Thyroid gland (tissue), 4 donors: ENCODE data around the gene MPP7. TPM values are rescaled to one million over a fixed set of nuclear protein-coding genes. Genes with fewer than 3 reads are reported as not detected.

Source experiments
- DNase-seq, 2 donors: peaks; one replicate each; pipeline ENCODE4 v3.0.0-alpha.2; 2019
- H3K27ac ChIP-seq, 3 donors: fragments of 200-600 bp; sonication (generic); 1 replicate in 2 of 3; 2 replicates in 1 of 3; pipeline ENCODE4 v1.5.1; 2016 to 2019; ENCODE audit warnings: mild to moderate bottlenecking in 1 of 3, moderate library complexity in 1 of 3
- H3K27me3 ChIP-seq: fragments of 200-600 bp; sonication (generic); one replicate; pipeline ENCODE4 v1.5.1; 2019
- H3K36me3 ChIP-seq, 2 donors: fragments of 200-600 bp; sonication (generic); one replicate each; pipeline ENCODE4 v1.5.1; 2016 to 2019
- H3K4me1 ChIP-seq, 2 donors: fragments of 200-600 bp; sonication (generic); one replicate each; pipeline ENCODE4 v1.5.1; 2017 to 2019
- H3K4me3 ChIP-seq, 3 donors: fragments of 200-600 bp; sonication (generic); replicated peaks in 1 of 3; 1 replicate in 2 of 3; 2 replicates in 1 of 3; pipeline ENCODE4 v1.5.1; 2016; ENCODE audit warnings: mild to moderate bottlenecking in 1 of 3
- H3K9me3 ChIP-seq: fragments of 200-600 bp; sonication (generic); one replicate; pipeline ENCODE4 v1.5.1; 2017
- CTCF ChIP-seq, 6 experiments: fragments of 200-600 bp in 3 of 6; fragments of 450-650 bp in 3 of 6; sonication (generic) in 3 of 6; IDR thresholded peaks; one replicate each; pipeline ENCODE4 v1.5.1; 2016 to 2019; ENCODE audit warnings: antibody characterized with exemption in 6 of 6, mild to moderate bottlenecking in 2 of 6, inconsistent platforms in 1 of 6, moderate library complexity in 1 of 6
- POLR2A ChIP-seq, 2 donors: fragments of 450-650 bp; IDR thresholded peaks; one replicate each; pipeline ENCODE4 v1.6.1; 2017; ENCODE audit warnings: antibody characterized with exemption in 2 of 2, mild to moderate bottlenecking in 2 of 2, moderate library complexity in 1 of 2
- WGBS, 2 donors: methylation state at CpG; one replicate each; pipeline ENCODE4 v1.1.5; 2017; 5-methylcytosine and 5-hydroxymethylcytosine counted together
- intact Hi-C: fragments of 100-400 bp; cut with DNase I; formaldehyde crosslinking; loops from one replicate; pipeline ENCODE4 v1.15.1; 2023
- total RNA-seq, 4 donors: library from RNA; depleted of rRNA; stranded (reverse); fragments of >200 nt; gene quantifications; one replicate each; pipeline ENCODE4 v1.2.3, GENCODE V29; 2016

The MPP7 gene
- total RNA-seq, 4 donors from 2014 or later, result 21.2 to 37.7 (median 26.6) TPM

GRCh38 chr10:28276384-28276783 lies 26.5 kb downstream of the MPP7 start:
- H3K4me3 ChIP-seq, result no peak overlapping the region
- no peaks in the 10 kb centered on the region for H3K27me3 ChIP-seq
- 91 to 94% methylated on average over 4 of the region's 4 CpGs for WGBS, 2 donors
- peaks cover 0 to 4% of the 10 kb centered on the region in 2 donors for H3K4me1 ChIP-seq
- intact Hi-C loops, result no loop called here
- no peaks in the 10 kb centered on the region for H3K36me3 ChIP-seq
- H3K27ac ChIP-seq, result no peak overlapping the region
- H3K9me3 ChIP-seq, result no peaks in the 10 kb centered on the region
- no peak for DNase-seq
- TF ChIP-seq POLR2A (IDR thresholded peaks at IDR 0.05) (no peak), CTCF (IDR thresholded peaks at IDR 0.05) (no peak)

GRCh38 chr10:28274475-28274874 lies 28.4 kb downstream of the MPP7 start:
- TF ChIP-seq POLR2A (IDR thresholded peaks at IDR 0.05) (no peak), CTCF (IDR thresholded peaks at IDR 0.05) (no peak)
- intact Hi-C loops, result no loop called here
- no peak for DNase-seq
- Histone ChIP-seq H3K27ac (no peak overlapping the region), H3K4me1 (no peaks in the 10 kb centered on the region), H3K27me3 (no peaks in the 10 kb centered on the region), H3K9me3 (no peaks in the 10 kb centered on the region), H3K4me3 (no peak overlapping the region), H3K36me3 (no peaks in the 10 kb centered on the region)

DNA sequence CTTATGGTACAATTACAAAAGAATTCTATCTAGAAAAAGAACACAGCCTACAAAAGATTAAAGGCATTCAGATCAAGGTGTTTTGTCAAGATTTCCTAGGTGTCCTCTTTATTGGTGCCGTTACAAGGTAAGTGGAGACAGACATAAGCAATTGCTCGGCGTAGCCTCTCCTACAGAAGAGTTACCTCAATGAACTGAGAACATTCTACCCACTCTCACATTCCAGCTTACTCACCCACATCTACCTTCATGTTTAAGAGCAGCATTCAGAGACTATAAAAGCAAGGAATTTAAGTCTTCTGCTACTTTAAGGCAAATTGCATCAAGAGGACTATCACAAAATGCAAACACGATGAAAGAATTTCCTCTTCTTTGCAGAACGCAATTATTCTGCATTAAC lies 29.5 kb downstream of the MPP7 start:
- no peaks in the 10 kb centered on the region for H3K36me3 ChIP-seq
- WGBS, 2 donors, result 62% methylated on average over 5 of the region's 5 CpGs
- TF ChIP-seq CTCF (IDR thresholded peaks at IDR 0.05) (no peak), POLR2A (IDR thresholded peaks at IDR 0.05) (no peak)
- H3K4me1 ChIP-seq, result no peaks in the 10 kb centered on the region
- DNase-seq, result no peak
- H3K9me3 ChIP-seq, result no peaks in the 10 kb centered on the region
- no peaks in the 10 kb centered on the region for H3K27me3 ChIP-seq
- intact Hi-C loops, result no loop called here
- no peak overlapping the region for H3K4me3 ChIP-seq
- no peak overlapping the region for H3K27ac ChIP-seq

DNA sequence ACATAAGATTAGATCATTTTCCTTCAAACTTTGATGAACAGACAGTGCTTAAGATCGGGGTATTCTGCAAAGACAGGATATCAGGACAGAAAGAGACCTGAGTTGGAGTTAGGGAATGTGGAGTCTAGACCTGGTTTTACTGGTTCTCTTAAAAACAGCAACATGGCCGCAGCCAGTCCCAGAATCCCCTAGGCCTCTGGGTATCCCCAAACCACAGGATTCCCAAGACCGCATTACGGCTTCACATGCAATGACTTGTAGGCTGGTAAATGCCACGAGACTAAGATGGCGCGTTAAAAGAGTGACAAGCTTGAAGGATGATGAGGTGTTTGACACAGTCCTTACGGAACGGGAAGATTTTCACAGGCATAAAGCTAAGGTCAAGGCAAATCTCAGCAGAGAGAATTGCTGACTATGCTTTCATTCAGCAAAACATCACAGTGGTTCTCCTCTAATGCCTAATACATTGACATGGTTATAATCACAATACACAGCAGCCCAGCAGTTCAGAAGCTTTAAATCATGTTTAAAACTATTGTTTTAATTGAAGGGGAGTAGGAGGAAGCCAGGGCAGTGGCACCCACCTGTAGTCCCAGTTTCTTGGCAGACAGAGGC lies 32.9 kb downstream of the MPP7 start:
- H3K9me3 ChIP-seq, result no peaks in the 10 kb centered on the region
- H3K27me3 ChIP-seq, result no peaks in the 10 kb centered on the region
- TF ChIP-seq POLR2A (IDR thresholded peaks at IDR 0.05) (no peak), CTCF (IDR thresholded peaks at IDR 0.05) (no peak)
- 73 to 92% methylated on average over 9 of the region's 9 CpGs for WGBS, 2 donors
- intact Hi-C loops, result no loop called here
- no peak for DNase-seq
- no peaks in the 10 kb centered on the region for H3K4me1 ChIP-seq
- H3K27ac ChIP-seq, result no peak overlapping the region
- H3K4me3 ChIP-seq, result no peak overlapping the region
- H3K36me3 ChIP-seq, result no peaks in the 10 kb centered on the region

GRCh38 chr10:28266449-28267224 lies 36.2 kb downstream of the MPP7 start:
- Histone ChIP-seq H3K4me3 (no peak overlapping the region), H3K36me3 (no peaks in the 10 kb centered on the region), H3K27me3 (no peaks in the 10 kb centered on the region), H3K27ac (no peak overlapping the region), H3K4me1 (peaks cover 5 to 8% of the 10 kb centered on the region in 2 donors), H3K9me3 (no peaks in the 10 kb centered on the region)
- TF ChIP-seq CTCF (IDR thresholded peaks at IDR 0.05) (no peak), POLR2A (IDR thresholded peaks at IDR 0.05) (no peak)
- 97 to 99% methylated on average over 3 of the region's 3 CpGs for WGBS, 2 donors
- no peak for DNase-seq
- intact Hi-C loops, result no loop called here
